ENCODE measurements around the gene MRPS31. TPM values are rescaled to one million over a fixed set of nuclear protein-coding genes. Genes with fewer than 3 reads are reported as not detected.

MRPS31 gene
- total RNA-seq, 2 experiments from 2014 or later: 35.7 to 36.9 TPM

- H3K27ac Mint-ChIP-seq: no peak overlapping the region
- no peak overlapping the region for H3K4me3 Mint-ChIP-seq
- POLR2A ChIA-PET: no interaction called here
- H3K36me3 Mint-ChIP-seq: no peaks in the 10 kb centered on the region
- ATAC-seq (ENCODE audit: low read depth): no peak
- peaks cover 3% of the 10 kb centered on the region for H3K9me3 Mint-ChIP-seq
- no peak for DNase-seq
- H3K4me1 Mint-ChIP-seq: no peaks in the 10 kb centered on the region
- H3K27me3 Mint-ChIP-seq: no peaks in the 10 kb centered on the region
These were observed 76.6 kb downstream of the MRPS31 start for GRCh38 chr13:40694426-40694825.

- DNase-seq: no peak
- POLR2A ChIA-PET: no interaction called here
- no peak for ATAC-seq (ENCODE audit: low read depth)
- H3K9me3 Mint-ChIP-seq: no peaks in the 10 kb centered on the region
- H3K27me3 Mint-ChIP-seq: no peaks in the 10 kb centered on the region
- H3K4me3 Mint-ChIP-seq: no peak overlapping the region
- H3K36me3 Mint-ChIP-seq: no peaks in the 10 kb centered on the region
- no peak overlapping the region for H3K27ac Mint-ChIP-seq
- H3K4me1 Mint-ChIP-seq: no peaks in the 10 kb centered on the region
These were observed 78.0 kb downstream of the MRPS31 start for GRCh38 chr13:40692946-40693345.

GRCh38 chr13:40688781-40689180 is 82.2 kb downstream of the MRPS31 start:
- POLR2A ChIA-PET: interaction anchor here (0.7 kb wide), 1 partner anchor 1006 kb away, joined by 7 read pairs; no protein-coding TSS in a partner anchor
- ATAC-seq (ENCODE audit: low read depth): no peak
- Mint-ChIP-seq H3K4me3 (no peak overlapping the region), H3K27me3 (no peaks in the 10 kb centered on the region), H3K4me1 (no peaks in the 10 kb centered on the region), H3K36me3 (no peaks in the 10 kb centered on the region), H3K9me3 (no peaks in the 10 kb centered on the region), H3K27ac (no peak overlapping the region)
- no peak for DNase-seq

DNA sequence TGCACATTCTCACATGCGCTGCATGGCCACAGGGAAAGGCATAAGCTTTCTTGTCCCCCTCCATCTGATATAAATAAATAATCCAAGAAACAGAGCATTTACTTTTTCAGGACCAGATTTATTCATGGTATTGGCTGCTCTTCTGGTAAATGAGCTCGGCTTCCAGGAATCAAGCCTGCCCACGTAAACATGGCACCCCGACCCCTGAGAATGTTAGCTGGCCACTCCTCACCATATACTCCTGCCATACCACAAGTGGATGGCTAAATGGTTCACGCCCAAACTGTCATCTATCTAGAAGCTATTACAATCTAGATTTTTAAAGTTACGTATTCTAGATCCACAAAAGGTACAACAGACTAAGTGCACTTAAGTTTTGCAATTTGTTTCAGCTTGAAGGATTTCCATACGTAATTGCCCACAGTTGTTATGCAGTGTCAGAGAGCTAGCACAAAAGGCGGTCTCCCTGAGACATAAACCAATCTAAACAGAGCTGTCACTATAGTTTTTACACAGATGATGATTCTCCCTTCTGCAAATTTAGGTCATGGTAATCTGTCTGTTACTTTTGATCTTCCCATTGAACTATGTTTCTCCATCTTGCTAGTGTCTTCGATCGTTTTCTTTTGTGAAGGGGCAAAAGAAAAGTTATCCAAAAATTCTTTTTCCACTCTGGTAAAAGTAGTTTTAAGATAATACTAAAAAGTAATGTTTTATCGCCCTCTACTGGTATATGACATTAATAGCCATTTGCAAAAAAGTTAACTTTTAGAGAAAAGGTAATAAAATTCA is 88.3 kb downstream of the MRPS31 start:
- Mint-ChIP-seq H3K4me3 (no peak overlapping the region), H3K9me3 (no peaks in the 10 kb centered on the region), H3K4me1 (peaks cover 12% of the 10 kb centered on the region), H3K27ac (no peak overlapping the region), H3K36me3 (no peaks in the 10 kb centered on the region), H3K27me3 (no peaks in the 10 kb centered on the region)
- POLR2A ChIA-PET: no interaction called here
- DNase-seq (no peak), ATAC-seq (ENCODE audit: low read depth) (no peak)

DNA sequence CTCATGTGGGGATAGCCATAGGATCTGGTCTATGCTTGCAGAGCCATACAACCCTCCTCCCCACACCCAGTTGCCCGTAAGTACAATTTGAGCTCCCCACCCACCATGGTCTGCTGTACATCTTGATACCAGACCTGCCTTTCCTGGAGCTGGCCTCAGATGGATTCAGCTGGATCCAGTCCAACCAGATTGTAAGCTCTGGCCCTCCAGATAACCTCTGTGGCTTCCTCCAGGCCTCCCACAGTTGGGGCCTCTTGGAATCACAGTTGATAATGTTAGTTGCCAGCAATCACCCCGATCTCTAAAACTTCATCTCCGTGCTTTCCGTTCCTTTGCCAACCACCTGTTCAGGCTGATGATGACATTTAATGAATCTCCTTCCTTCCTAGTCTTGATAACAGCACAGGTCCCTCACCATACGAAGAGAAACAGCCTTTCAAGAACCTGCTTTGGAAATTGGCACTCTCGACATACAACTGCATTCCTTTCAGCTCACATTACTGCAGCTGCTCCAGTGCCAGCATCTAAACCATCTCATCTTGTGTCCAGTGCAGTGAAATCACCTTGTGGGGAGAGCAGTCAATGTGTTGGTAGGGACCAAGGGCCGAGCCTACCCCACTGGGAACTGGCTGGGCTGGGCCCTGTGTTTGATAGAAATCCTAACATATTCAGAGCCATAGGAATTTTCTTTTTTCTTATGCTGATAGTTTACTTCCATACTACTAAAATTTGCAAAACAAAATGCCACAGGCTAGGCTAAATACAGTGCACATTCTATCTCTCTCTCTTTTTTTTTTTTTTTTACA is 89.4 kb downstream of the MRPS31 start:
- DNase-seq (no peak), ATAC-seq (ENCODE audit: low read depth) (no peak)
- H3K4me1 Mint-ChIP-seq: peaks cover 12% of the 10 kb centered on the region
- no peaks in the 10 kb centered on the region for H3K9me3 Mint-ChIP-seq
- POLR2A ChIA-PET: interaction anchor here (0.6 kb wide), 1 partner anchor 150 kb away, joined by 4 read pairs; no protein-coding TSS in a partner anchor
- H3K27ac Mint-ChIP-seq: no peak overlapping the region
- H3K27me3 Mint-ChIP-seq: no peaks in the 10 kb centered on the region
- H3K4me3 Mint-ChIP-seq: no peak overlapping the region
- H3K36me3 Mint-ChIP-seq: no peaks in the 10 kb centered on the region

DNA sequence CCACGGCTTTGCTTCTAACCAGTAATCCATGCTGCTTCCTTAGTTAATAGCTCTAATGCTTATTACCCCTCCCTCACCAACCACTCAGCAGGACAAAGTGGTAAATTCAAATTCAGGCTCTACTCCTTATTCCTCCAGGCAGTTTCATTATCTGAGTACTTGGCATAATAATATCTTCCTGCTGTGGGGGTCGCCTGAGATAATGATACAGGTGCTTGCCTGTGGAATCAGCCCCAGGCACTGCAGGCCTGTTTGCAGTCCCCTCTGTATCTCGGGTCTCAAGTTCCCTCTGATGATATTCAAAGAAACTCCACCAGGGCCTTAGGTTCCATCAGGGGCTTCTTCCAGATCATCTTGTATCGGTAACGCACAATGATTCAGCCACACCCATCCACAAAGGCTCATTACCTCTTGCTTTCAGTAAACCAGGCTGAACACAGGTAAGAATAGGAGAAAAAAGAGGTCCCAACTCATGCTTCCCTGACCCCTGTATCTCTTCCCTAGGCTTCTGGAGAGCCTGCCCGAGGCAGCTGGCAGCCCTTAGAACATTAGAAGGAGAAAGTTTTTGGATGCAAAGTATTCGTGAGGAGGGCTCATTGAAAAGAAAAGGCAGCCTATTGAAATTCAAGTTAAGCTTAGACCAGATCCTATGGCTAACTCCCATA is 90.2 kb downstream of the MRPS31 start:
- Mint-ChIP-seq H3K4me3 (no peak overlapping the region), H3K27ac (no peak overlapping the region), H3K4me1 (peaks cover 12% of the 10 kb centered on the region), H3K9me3 (no peaks in the 10 kb centered on the region), H3K27me3 (no peaks in the 10 kb centered on the region), H3K36me3 (no peaks in the 10 kb centered on the region)
- no peak for DNase-seq
- POLR2A ChIA-PET: no interaction called here
- ATAC-seq (ENCODE audit: low read depth): no peak

DNA sequence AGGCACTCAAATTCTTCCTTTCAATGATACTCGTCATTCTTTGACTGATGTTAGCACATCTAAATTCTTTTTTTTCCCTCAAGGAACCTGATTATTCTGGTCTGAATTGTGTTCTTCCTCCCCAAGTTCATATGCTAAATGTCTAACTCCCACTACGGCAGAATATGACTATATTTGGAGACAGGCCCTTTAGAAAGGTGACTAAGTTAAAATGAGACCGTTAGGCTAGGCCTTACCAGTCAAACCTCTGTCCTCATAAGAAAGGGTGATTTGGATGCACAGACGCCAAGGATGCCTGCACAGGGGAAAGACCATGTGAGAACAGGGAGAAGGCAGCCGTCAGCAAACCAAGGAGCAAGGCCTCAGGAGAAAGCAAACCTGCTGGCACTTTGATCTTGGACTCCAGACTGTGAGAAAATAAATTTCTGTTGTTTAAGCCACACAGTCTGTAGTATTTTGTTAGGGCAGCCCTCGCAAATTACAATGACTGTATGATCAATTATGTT is 91.5 kb downstream of the MRPS31 start:
- Mint-ChIP-seq H3K4me1 (peaks cover 12% of the 10 kb centered on the region), H3K36me3 (no peaks in the 10 kb centered on the region), H3K27ac (no peak overlapping the region), H3K27me3 (no peaks in the 10 kb centered on the region), H3K4me3 (no peak overlapping the region), H3K9me3 (peaks cover 1% of the 10 kb centered on the region)
- DNase-seq: no peak
- ATAC-seq (ENCODE audit: low read depth): no peak
- POLR2A ChIA-PET: no interaction called here

Small RNA genes lying within 50 kb of the gene (microRNA-seq; reads per million reads assigned to microRNA genes)
- gene MIR320D1: not detected
- not detected for gene MIR621

Other genes with a start within 250 kb of the MRPS31 start
- 10 to 100 TPM; 36.7 to 39.8 TPM for gene FOXO1, start 104.5 kb downstream of the MRPS31 start, total RNA-seq
- gene SLC25A15, start 18.4 kb upstream of the MRPS31 start, total RNA-seq: 10 to 100 TPM; 12.3 to 12.5 TPM
- 100 to 1,000 TPM; 134 to 142 TPM for gene ELF1, start 248.1 kb upstream of the MRPS31 start, total RNA-seq

Measured in activated naive CD8-positive, alpha-beta T cell treated with anti-CD3 and anti-CD28 coated beads, Interleukin-2, amount 10 ng/mL, durations not matched to agents 7 days and 5 days (primary cell).